Measurements from ENCODE around the gene MEGF9. TPM values are rescaled to one million over a fixed set of nuclear protein-coding genes. Genes with fewer than 3 reads are reported as not detected.

MEGF9 gene
- total and polyA plus RNA-seq, 2 of the 13 experiments (the other 11 are each of a cell fraction or from before 2014, with no cell fraction given), result 3.1 to 3.3 TPM

GRCh38 chr9:120733190-120733589, 18.9 kb upstream of the MEGF9 start (continued):
- TF ChIP-seq ZSCAN5A (CRISPR knock-in tag; IDR thresholded peaks at IDR 0.05; ENCODE audit: borderline replicate concordance) (no peak), ISX (CRISPR knock-in tag; conservative IDR thresholded peaks at IDR 0.05) (no peak), ARID5B (CRISPR knock-in tag; IDR thresholded peaks at IDR 0.05) (peak; percentile 63), ZNF326 (CRISPR knock-in tag; IDR thresholded peaks at IDR 0.05; ENCODE audit: borderline replicate concordance) (no peak), GFI1 (CRISPR knock-in tag; IDR thresholded peaks at IDR 0.05; ENCODE audit: borderline replicate concordance) (0 out of 2 replicates have a peak, but pooled peaks have one; percentile 23), AGO2 (optimal IDR thresholded peaks at IDR 0.05; ENCODE audit: low read depth, low read length) (no peak), ZHX2 (IDR thresholded peaks at IDR 0.05; ENCODE audit: low read depth) (no peak), ZHX2 (CRISPR knock-in tag; IDR thresholded peaks at IDR 0.05; ENCODE audit: borderline replicate concordance) (no peak), HMG20B (CRISPR knock-in tag; conservative IDR thresholded peaks at IDR 0.05) (0 out of 2 replicates have a peak, but pooled peaks have one; percentile 21), JARID2 (CRISPR knock-in tag; IDR thresholded peaks at IDR 0.05; ENCODE audit: insufficient replicate concordance) (no peak), GRHL1 (CRISPR knock-in tag; conservative IDR thresholded peaks at IDR 0.05) (no peak), FUBP1 (CRISPR knock-in tag; IDR thresholded peaks at IDR 0.05; ENCODE audit: borderline replicate concordance) (no peak)
